ENCODE results near the gene C1orf50.
A peak's percentile ranks its signal among the peaks of the same experiment; 100 is the strongest.

The C1orf50 gene

DNA sequence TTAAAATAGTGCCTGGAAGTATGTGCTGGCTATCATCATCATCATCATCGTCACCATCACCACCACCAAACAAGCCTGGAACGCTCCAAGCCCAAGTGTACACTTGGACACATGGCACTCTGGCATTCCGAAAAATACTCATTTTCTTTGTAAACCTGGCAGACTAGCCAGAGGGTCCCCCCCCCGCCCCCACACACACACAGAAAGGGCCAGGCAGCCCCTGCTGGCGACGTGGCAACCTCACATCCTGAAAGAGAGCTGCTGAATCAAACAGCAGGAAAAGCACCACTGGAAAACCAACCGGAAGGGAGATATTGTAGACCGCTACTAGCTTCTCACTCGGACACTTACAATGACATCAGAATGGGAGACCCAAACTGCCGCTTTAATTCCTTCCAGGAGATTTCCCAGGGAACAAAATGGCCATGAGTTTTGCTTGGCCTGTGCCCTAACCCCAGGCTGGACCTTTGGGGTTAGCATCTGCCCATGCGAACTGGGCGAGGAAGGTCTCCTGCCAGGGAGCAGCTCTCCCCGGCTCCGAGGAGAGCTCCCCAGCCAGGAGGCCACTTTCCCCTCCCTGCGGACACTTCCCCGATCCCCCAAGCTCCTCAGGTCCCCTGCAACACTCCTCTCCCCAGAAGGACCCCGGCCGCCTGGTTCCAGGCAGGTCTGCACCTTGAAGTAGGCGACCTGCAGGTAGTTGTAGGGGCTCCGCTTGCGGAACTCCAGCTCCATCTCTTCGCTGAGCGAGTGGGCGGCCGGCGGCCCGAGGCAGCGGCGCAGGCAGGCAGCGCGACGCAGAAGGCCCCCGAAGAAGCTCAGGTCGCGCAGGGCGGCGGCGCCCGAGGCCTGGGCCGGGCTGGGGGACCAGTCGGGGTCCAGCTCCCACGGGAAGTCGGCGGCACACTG lies 963 bp upstream of the C1orf50 start (continued):
- TF ChIP-seq ZNF335 (tag by site-specific recombination; conservative IDR thresholded peaks at IDR 0.05) (peak; percentile 89), ZNF341 (tag by site-specific recombination; IDR thresholded peaks at IDR 0.05; ENCODE audit: low read depth) (peak; percentile 68), ZNF423 (tag by site-specific recombination; IDR thresholded peaks at IDR 0.05) (no peak), ZNF843 (tag by site-specific recombination; IDR thresholded peaks at IDR 0.05) (no peak), ZFP37 (tag by site-specific recombination; IDR thresholded peaks at IDR 0.05) (0 out of 2 replicates have a peak, but pooled peaks have one; percentile 12), ZNF501 (tag by site-specific recombination; IDR thresholded peaks at IDR 0.05) (0 out of 2 replicates have a peak, but pooled peaks have one; percentile 56)

DNA sequence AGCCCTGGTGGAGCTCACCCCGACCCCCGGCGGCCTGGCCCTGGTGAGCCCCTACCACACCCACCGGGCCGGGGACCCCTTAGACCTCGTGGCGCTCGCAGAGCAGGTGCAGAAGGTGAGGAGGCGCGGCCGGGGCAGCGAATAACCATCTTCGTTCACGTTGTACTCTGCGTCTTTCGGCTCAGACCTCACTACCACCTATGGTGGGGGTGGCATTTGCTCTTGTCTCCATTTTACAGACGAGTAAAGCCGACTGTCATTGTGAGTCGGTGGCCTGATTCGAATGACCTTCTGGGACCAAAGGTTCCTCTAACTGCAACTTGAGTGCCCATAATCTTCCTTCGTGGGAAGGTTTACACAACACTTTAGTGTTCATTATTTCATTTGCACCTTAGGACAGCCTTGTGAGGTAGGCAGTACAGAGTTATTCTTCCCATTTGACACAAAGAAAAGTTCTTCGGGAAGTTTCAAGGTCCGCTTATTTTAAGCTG lies 506 bp downstream of the C1orf50 start:
- CTCF ChIA-PET = interaction anchor here (0.6 to 4.7 kb wide), 9 partner anchors 10 to 422 kb away, joined by 3 to 19 read pairs (median 4); no protein-coding TSS in a partner anchor
- peak; percentile 40; the same call in 1 of the 2 replicates for TF ChIP-seq GLIS1 (tag by site-specific recombination; IDR thresholded peaks at IDR 0.05)
- peak; percentile 74; the same call in 1 of the 2 replicates for TF ChIP-seq ZFP37 (tag by site-specific recombination; IDR thresholded peaks at IDR 0.05)
- TF ChIP-seq, protein P1, sequence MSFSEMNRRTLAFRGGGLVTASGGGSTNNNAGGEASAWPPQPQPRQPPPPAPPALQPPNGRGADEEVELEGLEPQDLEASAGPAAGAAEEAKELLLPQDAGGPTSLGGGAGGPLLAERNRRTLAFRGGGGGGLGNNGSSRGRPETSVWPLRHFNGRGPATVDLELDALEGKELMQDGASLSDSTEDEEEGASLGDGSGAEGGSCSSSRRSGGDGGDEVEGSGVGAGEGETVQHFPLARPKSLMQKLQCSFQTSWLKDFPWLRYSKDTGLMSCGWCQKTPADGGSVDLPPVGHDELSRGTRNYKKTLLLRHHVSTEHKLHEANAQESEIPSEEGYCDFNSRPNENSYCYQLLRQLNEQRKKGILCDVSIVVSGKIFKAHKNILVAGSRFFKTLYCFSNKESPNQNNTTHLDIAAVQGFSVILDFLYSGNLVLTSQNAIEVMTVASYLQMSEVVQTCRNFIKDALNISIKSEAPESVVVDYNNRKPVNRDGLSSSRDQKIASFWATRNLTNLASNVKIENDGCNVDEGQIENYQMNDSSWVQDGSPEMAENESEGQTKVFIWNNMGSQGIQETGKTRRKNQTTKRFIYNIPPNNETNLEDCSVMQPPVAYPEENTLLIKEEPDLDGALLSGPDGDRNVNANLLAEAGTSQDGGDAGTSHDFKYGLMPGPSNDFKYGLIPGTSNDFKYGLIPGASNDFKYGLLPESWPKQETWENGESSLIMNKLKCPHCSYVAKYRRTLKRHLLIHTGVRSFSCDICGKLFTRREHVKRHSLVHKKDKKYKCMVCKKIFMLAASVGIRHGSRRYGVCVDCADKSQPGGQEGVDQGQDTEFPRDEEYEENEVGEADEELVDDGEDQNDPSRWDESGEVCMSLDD (tag by site-specific recombination; IDR thresholded peaks at IDR 0.05) = 0 out of 2 replicates have a peak, but pooled peaks have one; percentile 48
- peak; percentile 12; the same call in 1 of the 2 replicates for TF ChIP-seq ZIC2 (tag by site-specific recombination; IDR thresholded peaks at IDR 0.05)
- TF ChIP-seq, protein P2, sequence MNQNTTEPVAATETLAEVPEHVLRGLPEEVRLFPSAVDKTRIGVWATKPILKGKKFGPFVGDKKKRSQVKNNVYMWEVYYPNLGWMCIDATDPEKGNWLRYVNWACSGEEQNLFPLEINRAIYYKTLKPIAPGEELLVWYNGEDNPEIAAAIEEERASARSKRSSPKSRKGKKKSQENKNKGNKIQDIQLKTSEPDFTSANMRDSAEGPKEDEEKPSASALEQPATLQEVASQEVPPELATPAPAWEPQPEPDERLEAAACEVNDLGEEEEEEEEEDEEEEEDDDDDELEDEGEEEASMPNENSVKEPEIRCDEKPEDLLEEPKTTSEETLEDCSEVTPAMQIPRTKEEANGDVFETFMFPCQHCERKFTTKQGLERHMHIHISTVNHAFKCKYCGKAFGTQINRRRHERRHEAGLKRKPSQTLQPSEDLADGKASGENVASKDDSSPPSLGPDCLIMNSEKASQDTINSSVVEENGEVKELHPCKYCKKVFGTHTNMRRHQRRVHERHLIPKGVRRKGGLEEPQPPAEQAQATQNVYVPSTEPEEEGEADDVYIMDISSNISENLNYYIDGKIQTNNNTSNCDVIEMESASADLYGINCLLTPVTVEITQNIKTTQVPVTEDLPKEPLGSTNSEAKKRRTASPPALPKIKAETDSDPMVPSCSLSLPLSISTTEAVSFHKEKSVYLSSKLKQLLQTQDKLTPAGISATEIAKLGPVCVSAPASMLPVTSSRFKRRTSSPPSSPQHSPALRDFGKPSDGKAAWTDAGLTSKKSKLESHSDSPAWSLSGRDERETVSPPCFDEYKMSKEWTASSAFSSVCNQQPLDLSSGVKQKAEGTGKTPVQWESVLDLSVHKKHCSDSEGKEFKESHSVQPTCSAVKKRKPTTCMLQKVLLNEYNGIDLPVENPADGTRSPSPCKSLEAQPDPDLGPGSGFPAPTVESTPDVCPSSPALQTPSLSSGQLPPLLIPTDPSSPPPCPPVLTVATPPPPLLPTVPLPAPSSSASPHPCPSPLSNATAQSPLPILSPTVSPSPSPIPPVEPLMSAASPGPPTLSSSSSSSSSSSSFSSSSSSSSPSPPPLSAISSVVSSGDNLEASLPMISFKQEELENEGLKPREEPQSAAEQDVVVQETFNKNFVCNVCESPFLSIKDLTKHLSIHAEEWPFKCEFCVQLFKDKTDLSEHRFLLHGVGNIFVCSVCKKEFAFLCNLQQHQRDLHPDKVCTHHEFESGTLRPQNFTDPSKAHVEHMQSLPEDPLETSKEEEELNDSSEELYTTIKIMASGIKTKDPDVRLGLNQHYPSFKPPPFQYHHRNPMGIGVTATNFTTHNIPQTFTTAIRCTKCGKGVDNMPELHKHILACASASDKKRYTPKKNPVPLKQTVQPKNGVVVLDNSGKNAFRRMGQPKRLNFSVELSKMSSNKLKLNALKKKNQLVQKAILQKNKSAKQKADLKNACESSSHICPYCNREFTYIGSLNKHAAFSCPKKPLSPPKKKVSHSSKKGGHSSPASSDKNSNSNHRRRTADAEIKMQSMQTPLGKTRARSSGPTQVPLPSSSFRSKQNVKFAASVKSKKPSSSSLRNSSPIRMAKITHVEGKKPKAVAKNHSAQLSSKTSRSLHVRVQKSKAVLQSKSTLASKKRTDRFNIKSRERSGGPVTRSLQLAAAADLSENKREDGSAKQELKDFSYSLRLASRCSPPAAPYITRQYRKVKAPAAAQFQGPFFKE (tag by site-specific recombination; IDR thresholded peaks at IDR 0.05; ENCODE audit: borderline replicate concordance) = no peak
- no peak for TF ChIP-seq ZFP69B (tag by site-specific recombination; IDR thresholded peaks at IDR 0.05)
- no peak for TF ChIP-seq ZNF223 (tag by site-specific recombination; IDR thresholded peaks at IDR 0.05)
- TF ChIP-seq SP7 (tag by site-specific recombination; IDR thresholded peaks at IDR 0.05) = no peak; the same call in 1 of the 2 replicates
- peak; percentile 67 for TF ChIP-seq KLF9 (tag by site-specific recombination; IDR thresholded peaks at IDR 0.05; ENCODE audit: low read depth)
- peak; percentile 65; the same call in 1 of the 2 replicates for TF ChIP-seq ZNF501 (tag by site-specific recombination; IDR thresholded peaks at IDR 0.05)
- peak; percentile 19; the same call in 1 of the 2 replicates for TF ChIP-seq KLF8 (tag by site-specific recombination; IDR thresholded peaks at IDR 0.05)
- TF ChIP-seq ZNF423 (tag by site-specific recombination; IDR thresholded peaks at IDR 0.05) = 0 out of 2 replicates have a peak, but pooled peaks have one; percentile 39
- TF ChIP-seq GLIS2 (tag by site-specific recombination; IDR thresholded peaks at IDR 0.05) = peak; percentile 87
- 0 out of 2 replicates have a peak, but pooled peaks have one; percentile 58 for TF ChIP-seq ZNF660 (tag by site-specific recombination; IDR thresholded peaks at IDR 0.05)
- TF ChIP-seq, protein P3, sequence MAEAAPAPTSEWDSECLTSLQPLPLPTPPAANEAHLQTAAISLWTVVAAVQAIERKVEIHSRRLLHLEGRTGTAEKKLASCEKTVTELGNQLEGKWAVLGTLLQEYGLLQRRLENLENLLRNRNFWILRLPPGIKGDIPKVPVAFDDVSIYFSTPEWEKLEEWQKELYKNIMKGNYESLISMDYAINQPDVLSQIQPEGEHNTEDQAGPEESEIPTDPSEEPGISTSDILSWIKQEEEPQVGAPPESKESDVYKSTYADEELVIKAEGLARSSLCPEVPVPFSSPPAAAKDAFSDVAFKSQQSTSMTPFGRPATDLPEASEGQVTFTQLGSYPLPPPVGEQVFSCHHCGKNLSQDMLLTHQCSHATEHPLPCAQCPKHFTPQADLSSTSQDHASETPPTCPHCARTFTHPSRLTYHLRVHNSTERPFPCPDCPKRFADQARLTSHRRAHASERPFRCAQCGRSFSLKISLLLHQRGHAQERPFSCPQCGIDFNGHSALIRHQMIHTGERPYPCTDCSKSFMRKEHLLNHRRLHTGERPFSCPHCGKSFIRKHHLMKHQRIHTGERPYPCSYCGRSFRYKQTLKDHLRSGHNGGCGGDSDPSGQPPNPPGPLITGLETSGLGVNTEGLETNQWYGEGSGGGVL (tag by site-specific recombination; IDR thresholded peaks at IDR 0.05) = no peak
- TF ChIP-seq, protein P4, sequence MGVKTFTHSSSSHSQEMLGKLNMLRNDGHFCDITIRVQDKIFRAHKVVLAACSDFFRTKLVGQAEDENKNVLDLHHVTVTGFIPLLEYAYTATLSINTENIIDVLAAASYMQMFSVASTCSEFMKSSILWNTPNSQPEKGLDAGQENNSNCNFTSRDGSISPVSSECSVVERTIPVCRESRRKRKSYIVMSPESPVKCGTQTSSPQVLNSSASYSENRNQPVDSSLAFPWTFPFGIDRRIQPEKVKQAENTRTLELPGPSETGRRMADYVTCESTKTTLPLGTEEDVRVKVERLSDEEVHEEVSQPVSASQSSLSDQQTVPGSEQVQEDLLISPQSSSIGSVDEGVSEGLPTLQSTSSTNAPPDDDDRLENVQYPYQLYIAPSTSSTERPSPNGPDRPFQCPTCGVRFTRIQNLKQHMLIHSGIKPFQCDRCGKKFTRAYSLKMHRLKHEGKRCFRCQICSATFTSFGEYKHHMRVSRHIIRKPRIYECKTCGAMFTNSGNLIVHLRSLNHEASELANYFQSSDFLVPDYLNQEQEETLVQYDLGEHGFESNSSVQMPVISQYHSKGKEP (tag by site-specific recombination; IDR thresholded peaks at IDR 0.05) = no peak

More for the DNA sequence above, 506 bp downstream of the C1orf50 start:
- Histone ChIP-seq H3K4me1 (ENCODE audit: control insufficient read depth, insufficient read depth, low read length) (no peaks in the 10 kb centered on the region), H3K27ac (ENCODE audit: extremely low read depth, low read depth, low read length) (peak overlapping the region; percentile 54; the same call in 1 of the 2 replicates), H3K36me3 (ENCODE audit: control insufficient read depth in 2 of 2, insufficient read depth in 1 of 2, low read length in 2 of 2) (peaks cover 8% of the 10 kb centered on the region in 2 experiments; a peak in 2 of 3 replicates), H3K9me3 (ENCODE audit: control insufficient read depth, insufficient read depth, low read depth, low read length) (no peaks in the 10 kb centered on the region), H3K4me3 (ENCODE audit: low read depth, low read length) (peak overlapping the region; percentile 100)
- POLR2A ChIA-PET = interaction anchor here (0.5 to 3.4 kb wide), 31 partner anchors 9 to 884 kb away, joined by 3 to 35 read pairs (median 6); partner anchors contain the start of genes CCDC30, ERMAP, PPIH and SLC2A1
